Prostate gland (tissue), 2 donors: ENCODE measurements around the gene AIP. TPM values are rescaled to one million over a fixed set of nuclear protein-coding genes. Genes with fewer than 3 reads are reported as not detected.

Source experiments
- DNase-seq: peaks from one replicate; pipeline ENCODE4 v3.0.0-alpha.2; 2019; ENCODE audit warnings: low spot score
- H3K27ac ChIP-seq, 2 donors: fragments of 200-600 bp; sonication (generic); 2 replicates each; pipeline ENCODE4 v1.5.1; 2017 to 2019
- H3K27me3 ChIP-seq: fragments of 200-600 bp; sonication (generic); replicated peaks from 2 replicates; pipeline ENCODE4 v1.5.1; 2019; ENCODE audit not compliant: insufficient read depth
- H3K36me3 ChIP-seq, 2 donors: fragments of 200-600 bp; sonication (generic); 1 replicate in 1 of 2; 2 replicates in 1 of 2; pipeline versions ENCODE4 v1.5.1 to v1.8.1; 2017 to 2019
- H3K4me1 ChIP-seq: fragments of 200-600 bp; sonication (generic); replicated peaks from 2 replicates; pipeline ENCODE4 v1.5.1; 2019
- H3K4me3 ChIP-seq, 2 donors: fragments of 200-600 bp; sonication (generic); 2 replicates each; pipeline ENCODE4 v1.5.1; 2017 to 2019
- H3K9me3 ChIP-seq: fragments of 200-600 bp; sonication (generic); 2 replicates; pipeline ENCODE4 v1.5.1; 2017
- CTCF ChIP-seq, 4 experiments: fragments of 200-600 bp in 2 of 4; fragments of 450-650 bp in 2 of 4; sonication (generic) in 2 of 4; IDR thresholded peaks; 1 replicate in 3 of 4; 2 replicates in 1 of 4; pipeline ENCODE4 v1.5.1; 2016 to 2019; ENCODE audit warnings: antibody characterized with exemption in 4 of 4, mild to moderate bottlenecking in 2 of 4, moderate library complexity in 2 of 4
- POLR2A ChIP-seq: fragments of 450-650 bp; IDR thresholded peaks from one replicate; pipeline ENCODE4 v1.6.1; 2016; ENCODE audit warnings: antibody characterized with exemption, mild to moderate bottlenecking
- POLR2AphosphoS5 ChIP-seq: sonication (generic); formaldehyde crosslinking; IDR thresholded peaks from one replicate; pipeline ENCODE4 v1.6.1; 2017; ENCODE audit warnings: antibody characterized with exemption
- WGBS: methylation state at CpG from one replicate; pipeline ENCODE4 v1.1.5; 2018; 5-methylcytosine and 5-hydroxymethylcytosine counted together
- intact Hi-C: fragments of 100-400 bp; cut with DNase I; formaldehyde crosslinking; loops from one replicate; pipeline ENCODE4 v1.14.2; 2022
- total RNA-seq, 2 donors: library from RNA; depleted of rRNA; stranded (reverse); fragments of >200 nt; gene quantifications; one replicate each; pipeline ENCODE4 v1.1.0, GENCODE V29; 2016

The AIP gene
- total RNA-seq, 2 donors from 2014 or later = 63.7 to 93.7 TPM

DNA sequence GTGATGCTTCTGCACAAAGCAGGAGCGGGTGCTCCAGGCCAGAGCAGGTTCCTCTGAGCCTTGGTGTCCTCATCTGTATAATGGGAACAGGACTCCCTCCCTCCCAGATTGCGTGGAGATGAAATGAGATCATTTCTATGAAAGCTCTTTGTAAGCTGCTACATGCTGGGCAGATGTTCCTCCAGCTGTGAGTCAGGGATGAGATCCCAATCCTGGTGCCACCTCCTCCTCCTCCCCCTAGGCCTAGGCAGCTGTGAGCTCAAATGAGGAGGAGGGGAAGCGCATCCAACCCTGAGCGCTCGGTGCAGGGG lies 47.4 kb downstream of the AIP start:
- no peaks in the 10 kb centered on the region for H3K36me3 ChIP-seq
- no peaks in the 10 kb centered on the region for H3K4me1 ChIP-seq
- TF ChIP-seq CTCF (IDR thresholded peaks at IDR 0.05) = no peak
- no peak for TF ChIP-seq POLR2A
- TF ChIP-seq POLR2AphosphoS5 = no peak
- DNase-seq = no peak
- no peak overlapping the region for H3K27ac ChIP-seq
- intact Hi-C loops = no loop called here
- 76% methylated on average over 5 of the region's 5 CpGs for WGBS
- no peaks in the 10 kb centered on the region for H3K9me3 ChIP-seq
- no peak overlapping the region for H3K4me3 ChIP-seq
- H3K27me3 ChIP-seq = no peaks in the 10 kb centered on the region

GRCh38 chr11:67532889-67533288 lies 50.1 kb downstream of the AIP start:
- no peaks in the 10 kb centered on the region for H3K4me1 ChIP-seq
- H3K36me3 ChIP-seq = no peaks in the 10 kb centered on the region
- TF ChIP-seq POLR2A = no peak
- TF ChIP-seq POLR2AphosphoS5 = no peak
- no peak for TF ChIP-seq CTCF (IDR thresholded peaks at IDR 0.05)
- H3K4me3 ChIP-seq = no peak overlapping the region
- 52% methylated on average over 2 of the region's 2 CpGs for WGBS
- no peaks in the 10 kb centered on the region for H3K9me3 ChIP-seq
- no peaks in the 10 kb centered on the region for H3K27me3 ChIP-seq
- no peak overlapping the region for H3K27ac ChIP-seq
- DNase-seq = no peak
- intact Hi-C loops = no loop called here

- DNase-seq = no peak
- H3K27me3 ChIP-seq = no peaks in the 10 kb centered on the region
- no peaks in the 10 kb centered on the region for H3K4me1 ChIP-seq
- intact Hi-C loops = no loop called here
- no peak overlapping the region for H3K4me3 ChIP-seq
- H3K27ac ChIP-seq = no peak overlapping the region
- H3K36me3 ChIP-seq = no peaks in the 10 kb centered on the region
- WGBS = 38% methylated on average over 4 of the region's 4 CpGs
- no peaks in the 10 kb centered on the region for H3K9me3 ChIP-seq
- no peak for TF ChIP-seq POLR2AphosphoS5
- TF ChIP-seq POLR2A = no peak
- TF ChIP-seq CTCF (IDR thresholded peaks at IDR 0.05) = no peak
These were observed 51.3 kb downstream of the AIP start for GRCh38 chr11:67534070-67534679.

GRCh38 chr11:67535561-67535960 lies 52.7 kb downstream of the AIP start:
- Histone ChIP-seq H3K9me3 (no peaks in the 10 kb centered on the region), H3K27me3 (no peaks in the 10 kb centered on the region), H3K4me3 (no peak overlapping the region), H3K36me3 (no peaks in the 10 kb centered on the region), H3K4me1 (no peaks in the 10 kb centered on the region), H3K27ac (no peak overlapping the region)
- no peak for DNase-seq
- TF ChIP-seq CTCF (IDR thresholded peaks at IDR 0.05) = no peak
- TF ChIP-seq POLR2AphosphoS5 = no peak
- TF ChIP-seq POLR2A = no peak
- intact Hi-C loops = no loop called here
- WGBS = 76% methylated on average over 1 of the region's 1 CpG

DNA sequence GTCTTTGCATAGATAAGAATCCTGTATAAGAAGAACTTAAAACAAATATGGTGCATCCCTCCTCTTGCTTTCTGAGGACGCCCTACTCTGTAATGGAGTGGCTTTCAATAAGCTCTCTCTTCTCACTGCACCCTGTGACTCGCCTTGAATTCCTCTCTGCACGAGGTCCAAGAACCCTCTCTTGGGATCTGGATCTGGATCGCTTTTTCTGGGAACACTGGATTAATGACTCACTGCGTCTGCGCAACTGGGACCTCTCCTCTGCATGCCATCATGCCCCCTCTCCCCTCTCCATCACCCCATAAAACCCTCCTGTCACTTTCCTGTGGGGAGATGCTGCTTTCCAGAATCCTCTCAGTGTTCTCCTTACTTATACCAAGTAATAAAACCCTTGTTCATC lies 55.5 kb downstream of the AIP start:
- no peak for DNase-seq
- Histone ChIP-seq H3K4me1 (no peaks in the 10 kb centered on the region), H3K36me3 (no peaks in the 10 kb centered on the region), H3K4me3 (no peak overlapping the region), H3K9me3 (no peaks in the 10 kb centered on the region), H3K27ac (no peak overlapping the region), H3K27me3 (no peaks in the 10 kb centered on the region)
- intact Hi-C loops = no loop called here
- TF ChIP-seq POLR2A (no peak), POLR2AphosphoS5 (no peak), CTCF (IDR thresholded peaks at IDR 0.05) (no peak)
- WGBS = 61% methylated on average over 6 of the region's 6 CpGs
